ENCODE data around the gene CALCOCO1. TPM values are rescaled to one million over a fixed set of nuclear protein-coding genes. Genes with fewer than 3 reads are reported as not detected.

CALCOCO1 gene
- total and polyA plus RNA-seq, 4 donors: 65.5 to 223 (median 75.9) TPM

- H3K4me3 ChIP-seq: no peak overlapping the region
- H3K9me3 ChIP-seq (ENCODE audit: control insufficient read depth in 4 of 4, insufficient read depth in 3 of 4, low read length in 3 of 4): no peaks in the 10 kb centered on the region
- no peak for ATAC-seq (ENCODE audit: insufficient read depth, low FRiP score)
- peaks cover 0 to 21% (median 5%) of the 10 kb centered on the region in 5 donors for H3K4me1 ChIP-seq (ENCODE audit: control insufficient read depth in 5 of 5, insufficient read depth in 5 of 5, low read length in 5 of 5)
- no peak overlapping the region for H3K9ac ChIP-seq (ENCODE audit: insufficient read depth in 1 of 2, low read length in 2 of 2)
- peaks cover 0 to 82% (median 58%) of the 10 kb centered on the region in 3 donors for H3K27me3 ChIP-seq (ENCODE audit: control insufficient read depth in 3 of 3, insufficient read depth in 3 of 3, low read length in 2 of 3)
- no peak for TF ChIP-seq CTCF (IDR thresholded peaks at IDR 0.05; ENCODE audit: control extremely low read depth, extremely low read depth)
- H3K27ac ChIP-seq (ENCODE audit: low read depth in 1 of 2, low read length in 1 of 2): no peak overlapping the region
- no peaks in the 10 kb centered on the region for H3K36me3 ChIP-seq (ENCODE audit: control insufficient read depth in 4 of 4, insufficient read depth in 4 of 4, low read length in 4 of 4)
- WGBS, 2 donors: 79% methylated on average over 4 of the region's 4 CpGs
- no peak for DNase-seq
These were observed 28.2 kb upstream of the CALCOCO1 start for GRCh38 chr12:53755451-53755891.

- H3K9me3 ChIP-seq (ENCODE audit: control insufficient read depth in 4 of 4, insufficient read depth in 3 of 4, low read length in 3 of 4): no peaks in the 10 kb centered on the region
- DNase-seq (peak; percentile 42 to 71 (median 64)), ATAC-seq (ENCODE audit: insufficient read depth, low FRiP score) (no peak)
- no peak overlapping the region for H3K9ac ChIP-seq (ENCODE audit: insufficient read depth in 1 of 2, low read length in 2 of 2)
- TF ChIP-seq CTCF (IDR thresholded peaks at IDR 0.05; ENCODE audit: control extremely low read depth, extremely low read depth): no peak
- H3K4me1 ChIP-seq (ENCODE audit: control insufficient read depth in 5 of 5, insufficient read depth in 5 of 5, low read length in 5 of 5): peaks cover 0 to 21% (median 5%) of the 10 kb centered on the region in 5 donors
- no peak overlapping the region for H3K4me3 ChIP-seq
- H3K27ac ChIP-seq (ENCODE audit: low read depth in 1 of 2, low read length in 1 of 2): no peak overlapping the region
- WGBS, 2 donors: 14 to 33% methylated on average over 4 of the region's 4 CpGs
- H3K36me3 ChIP-seq (ENCODE audit: control insufficient read depth in 4 of 4, insufficient read depth in 4 of 4, low read length in 4 of 4): no peaks in the 10 kb centered on the region
- peaks cover 0 to 84% (median 66%) of the 10 kb centered on the region in 3 donors for H3K27me3 ChIP-seq (ENCODE audit: control insufficient read depth in 3 of 3, insufficient read depth in 3 of 3, low read length in 2 of 3)
These were observed 27.5 kb upstream of the CALCOCO1 start for GRCh38 chr12:53754633-53755264.

- ATAC-seq (ENCODE audit: insufficient read depth, low FRiP score): no peak
- Histone ChIP-seq H3K9ac (ENCODE audit: insufficient read depth in 1 of 2, low read length in 2 of 2) (no peak overlapping the region), H3K9me3 (ENCODE audit: control insufficient read depth in 4 of 4, insufficient read depth in 3 of 4, low read length in 3 of 4) (no peaks in the 10 kb centered on the region), H3K27ac (ENCODE audit: low read depth in 1 of 2, low read length in 1 of 2) (no peak overlapping the region), H3K36me3 (ENCODE audit: control insufficient read depth in 4 of 4, insufficient read depth in 4 of 4, low read length in 4 of 4) (no peaks in the 10 kb centered on the region), H3K4me1 (ENCODE audit: control insufficient read depth in 5 of 5, insufficient read depth in 5 of 5, low read length in 5 of 5) (peaks cover 0 to 21% (median 5%) of the 10 kb centered on the region in 5 donors), H3K27me3 (ENCODE audit: control insufficient read depth in 3 of 3, insufficient read depth in 3 of 3, low read length in 2 of 3) (peaks cover 0 to 84% (median 68%) of the 10 kb centered on the region in 3 donors), H3K4me3 (no peak overlapping the region)
- WGBS, 2 donors: 49 to 53% methylated on average over 7 of the region's 7 CpGs
- no peak for TF ChIP-seq CTCF (IDR thresholded peaks at IDR 0.05; ENCODE audit: control extremely low read depth, extremely low read depth)
- DNase-seq: no peak
These were observed 26.9 kb upstream of the CALCOCO1 start for GRCh38 chr12:53754188-53754585.
